GM19240 (cell line): ENCODE data around the gene CAPN14.

Experiments used
- DNase-seq: peaks from one replicate; pipeline ENCODE4 v3.0.0; 2011; ENCODE audit warnings: low spot score; ENCODE audit not compliant: insufficient read length

Gene CAPN14

DNA sequence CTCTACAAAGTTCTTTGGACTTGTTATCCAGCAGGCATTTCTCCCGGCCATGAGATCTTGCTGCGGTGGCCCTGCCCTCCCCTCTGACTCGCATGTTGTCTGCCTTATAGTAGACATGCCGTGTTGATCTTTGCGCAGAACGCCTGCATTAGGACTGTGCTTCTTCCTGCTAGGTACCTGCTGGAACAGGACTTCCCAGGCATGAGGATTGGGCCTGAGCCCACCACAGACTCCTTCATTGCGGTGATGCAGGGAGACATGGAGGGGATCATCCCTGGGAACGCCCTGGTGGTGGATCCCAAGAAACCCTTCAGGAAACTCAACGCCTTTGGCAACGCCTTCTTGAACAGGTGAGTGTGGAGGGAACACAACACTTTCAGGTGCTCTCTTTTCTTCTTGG, 26.8 kb upstream of the CAPN14 start:
- no peak for DNase-seq

DNA sequence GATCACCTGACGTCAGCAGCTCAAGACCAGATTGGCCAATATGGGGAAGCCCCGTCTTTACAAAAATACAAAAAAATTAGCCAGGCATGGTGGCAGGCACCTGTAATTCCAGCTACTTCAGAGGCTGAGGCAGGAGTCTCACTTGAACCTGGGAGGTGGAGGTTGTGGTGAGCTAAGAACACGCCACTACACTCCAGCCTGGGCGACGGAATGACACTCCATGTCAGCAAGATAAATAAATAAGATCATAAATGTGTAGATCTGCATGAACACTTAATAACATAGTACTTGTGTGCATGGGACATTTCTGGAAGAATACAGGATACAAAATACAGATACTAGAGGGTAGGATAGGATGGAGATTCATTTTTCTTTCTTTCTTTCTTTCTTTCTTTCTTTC, 25.7 kb upstream of the CAPN14 start:
- DNase-seq, result no peak

DNA sequence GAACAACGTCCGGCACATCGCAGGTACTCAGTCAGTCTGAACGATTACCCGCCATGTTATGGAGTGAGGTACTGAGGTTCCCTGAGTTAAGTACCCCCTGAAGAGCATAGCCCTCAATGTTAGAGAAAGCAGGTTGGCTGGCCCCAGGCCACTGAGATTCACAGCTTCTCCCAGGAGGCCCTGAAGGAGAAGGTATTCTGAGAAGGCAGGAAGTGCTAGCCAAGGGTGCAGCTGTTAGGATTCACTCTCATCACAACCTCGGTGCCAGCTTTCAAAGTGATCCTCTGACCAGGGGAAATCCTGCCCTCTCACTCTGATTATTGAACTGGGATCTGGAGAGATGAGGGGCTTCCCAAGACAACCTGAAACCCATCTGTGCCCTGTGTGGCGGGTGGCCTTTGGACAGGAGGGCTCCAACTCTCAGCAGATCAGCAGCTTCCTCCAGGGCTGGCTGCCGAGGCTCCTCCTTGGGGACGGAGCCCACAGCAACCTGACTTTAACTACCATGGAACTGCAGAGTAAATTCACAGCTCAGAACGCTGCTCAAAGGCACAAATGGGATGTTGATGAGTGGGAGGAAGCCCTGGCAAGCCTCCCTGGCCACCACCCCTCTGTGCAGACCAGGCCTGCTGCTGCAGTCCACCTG, 24.4 kb upstream of the CAPN14 start:
- no peak for DNase-seq

DNA sequence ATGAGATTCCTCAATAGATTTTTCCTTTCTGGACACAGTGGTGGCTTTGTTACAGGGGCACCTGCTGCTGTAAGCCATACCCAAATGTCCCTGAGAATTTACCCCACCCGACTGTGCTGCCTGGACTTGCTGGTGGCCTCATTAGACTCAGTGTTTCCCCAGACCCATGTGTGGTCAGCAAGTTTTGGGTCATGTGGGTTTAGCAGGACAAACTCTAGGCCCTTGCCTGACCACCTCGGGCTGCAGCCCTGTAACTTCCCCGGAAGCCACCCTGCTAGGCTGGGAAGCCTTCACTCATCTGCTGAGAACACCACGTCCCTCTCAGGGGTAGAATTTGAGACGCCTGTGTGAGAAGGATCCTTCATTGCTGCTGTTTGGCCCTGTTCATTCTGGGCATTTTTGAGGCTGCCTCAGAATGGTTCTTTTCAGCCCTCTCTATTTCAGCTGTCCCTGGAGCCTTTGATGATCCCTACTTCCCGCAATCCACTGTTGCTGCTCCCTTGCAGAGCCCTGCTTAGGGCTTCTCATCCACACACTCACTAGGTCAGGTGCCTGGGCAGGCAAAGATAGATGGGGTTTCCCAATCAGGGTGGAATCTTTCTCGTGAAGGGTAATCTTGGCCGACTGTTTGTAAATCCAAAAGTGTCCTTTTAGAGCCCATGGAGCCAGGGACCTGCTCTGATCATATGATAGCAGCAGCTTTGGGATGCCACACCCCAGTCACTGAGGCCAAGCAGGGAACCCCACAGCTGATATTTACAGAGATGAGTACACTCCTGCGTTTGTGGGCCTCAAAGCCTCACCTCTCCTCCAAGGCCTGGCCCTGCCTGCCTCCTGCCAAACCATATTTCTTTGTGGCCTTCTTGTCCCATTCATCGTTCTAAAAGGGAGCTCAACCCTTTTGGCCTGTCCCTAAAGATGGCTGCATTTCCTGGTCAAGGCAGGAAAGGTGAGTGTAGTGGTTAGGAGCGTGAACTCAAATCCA, 23.4 kb upstream of the CAPN14 start:
- no peak for DNase-seq

DNA sequence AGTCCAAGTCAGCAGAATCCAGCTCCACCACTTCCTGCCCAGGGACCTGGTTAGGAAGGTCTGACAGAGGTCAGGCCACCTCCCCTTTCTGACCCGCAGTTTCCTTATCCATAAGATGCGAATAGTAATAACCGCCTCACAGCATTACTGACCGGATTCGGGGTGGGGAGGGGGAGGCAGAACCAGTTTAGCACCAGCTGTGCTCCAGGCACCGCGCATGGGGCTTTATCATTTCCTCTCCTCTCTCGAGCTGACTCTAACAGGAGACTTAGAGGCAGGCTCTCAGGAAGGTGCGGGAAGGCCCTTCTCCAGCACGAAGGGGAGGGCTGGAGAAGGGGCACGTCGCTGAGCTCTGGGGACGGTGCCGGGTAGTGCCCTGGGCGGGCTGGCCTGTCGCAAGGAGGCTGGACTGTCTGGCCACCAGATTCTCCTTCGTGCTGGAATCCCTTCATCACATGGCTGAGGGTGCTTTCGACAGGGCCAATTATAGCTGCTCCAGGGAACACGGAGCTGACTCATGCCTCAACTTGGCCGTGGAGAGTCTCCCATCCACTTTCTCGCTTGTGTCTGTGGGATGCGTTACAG, 22.4 kb upstream of the CAPN14 start:
- no peak for DNase-seq

DNA sequence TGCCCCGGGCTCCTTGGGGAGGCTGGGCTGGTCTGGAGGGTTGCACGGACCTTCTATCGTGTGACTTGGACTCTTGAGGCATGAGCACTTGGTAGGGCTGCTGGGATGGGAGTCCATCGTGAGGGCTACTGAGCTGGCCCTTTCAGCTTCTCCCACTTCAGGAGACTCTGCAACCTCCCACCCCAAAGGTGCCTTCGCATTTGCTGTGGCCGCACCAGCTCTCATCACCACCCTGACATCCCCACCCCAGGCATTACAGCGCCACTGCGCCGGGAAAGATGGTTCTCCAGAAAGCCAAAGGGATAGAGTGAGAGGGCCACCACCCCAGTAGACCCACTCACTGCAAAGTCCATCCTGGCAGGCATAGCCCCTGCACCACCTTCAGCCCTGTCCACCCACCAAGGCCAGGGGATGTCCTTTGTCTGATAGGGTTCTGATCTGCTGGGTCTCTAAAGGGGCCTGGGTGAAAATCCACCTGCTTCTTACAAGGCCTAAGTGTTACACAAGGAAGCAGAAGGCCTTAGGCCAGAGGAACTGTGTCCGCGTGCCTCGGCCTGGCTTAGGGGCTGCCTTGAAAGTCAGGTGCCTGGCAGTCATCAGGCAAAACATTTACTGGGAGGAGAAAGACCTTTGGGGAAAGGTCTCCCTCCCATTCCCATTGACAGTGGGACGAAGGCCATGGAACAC, 21.7 kb upstream of the CAPN14 start:
- DNase-seq, result no peak

DNA sequence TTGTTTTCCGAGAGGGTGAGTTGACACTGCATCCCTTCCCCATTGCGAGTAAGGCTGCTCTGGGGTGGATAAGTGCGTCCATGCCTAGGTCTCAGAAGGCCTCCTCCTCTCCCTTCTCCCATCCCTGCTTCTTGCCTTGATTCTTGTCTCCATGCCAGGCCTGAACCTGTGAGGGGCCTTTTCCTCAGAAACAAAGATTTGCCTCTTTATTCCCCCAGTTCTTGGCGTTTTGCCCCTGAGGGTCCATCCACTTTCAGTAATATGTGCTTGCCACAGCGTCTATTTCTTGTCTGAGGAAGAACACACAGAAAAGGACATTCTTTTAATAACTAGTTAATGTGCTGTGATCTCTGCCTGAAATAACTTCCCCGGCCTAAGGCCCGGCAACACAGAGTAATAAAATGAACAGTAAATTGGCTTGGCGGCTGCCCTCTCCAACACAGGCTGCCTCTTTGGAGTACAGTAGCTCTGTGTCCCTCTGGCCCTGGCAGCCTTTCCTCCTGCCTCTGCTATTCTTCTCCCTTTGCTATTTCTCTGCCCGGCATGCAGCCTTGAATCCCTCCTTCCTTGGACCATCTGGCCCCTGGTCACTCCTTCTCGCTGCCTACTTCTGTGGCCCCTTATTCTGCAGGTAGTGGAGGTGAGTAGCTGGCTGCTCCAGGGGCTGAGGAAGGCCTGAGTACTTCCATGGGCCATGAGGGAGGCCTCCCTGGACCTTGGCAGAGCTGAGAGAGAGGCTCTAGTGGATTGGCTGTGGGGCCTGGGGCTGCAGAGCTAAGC, 21.0 kb upstream of the CAPN14 start:
- DNase-seq, result no peak

DNA sequence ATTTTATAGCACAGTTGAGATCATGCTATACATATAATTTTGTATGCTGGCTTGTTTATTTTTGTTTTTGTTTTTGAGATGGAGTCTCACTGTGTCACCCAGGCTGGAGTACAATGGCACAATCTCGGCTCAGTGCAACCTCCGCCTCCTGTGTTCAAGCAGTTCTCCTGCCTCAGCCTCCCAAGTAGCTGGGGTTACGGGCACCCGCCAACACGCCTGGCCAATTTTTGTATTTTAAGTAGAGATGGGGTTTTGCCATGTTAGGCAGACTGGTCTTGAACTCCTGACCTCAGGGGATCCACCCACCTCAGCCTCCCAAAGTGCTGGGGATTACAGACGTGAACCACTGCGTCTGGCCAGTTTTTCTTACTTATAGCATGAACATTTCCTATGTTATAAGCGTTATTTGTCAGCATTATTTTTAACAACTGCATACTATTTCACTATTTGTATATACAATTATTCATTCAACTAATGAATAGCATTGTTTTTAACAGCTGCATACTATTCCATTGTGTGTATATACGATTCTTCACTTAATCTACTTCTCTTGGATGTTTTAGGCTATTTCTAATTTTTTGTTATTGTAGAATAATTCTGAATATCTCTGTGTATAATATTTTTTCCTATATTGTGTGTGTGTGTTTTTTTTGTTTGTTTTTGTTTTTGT, 20.2 kb upstream of the CAPN14 start:
- DNase-seq, result no peak

DNA sequence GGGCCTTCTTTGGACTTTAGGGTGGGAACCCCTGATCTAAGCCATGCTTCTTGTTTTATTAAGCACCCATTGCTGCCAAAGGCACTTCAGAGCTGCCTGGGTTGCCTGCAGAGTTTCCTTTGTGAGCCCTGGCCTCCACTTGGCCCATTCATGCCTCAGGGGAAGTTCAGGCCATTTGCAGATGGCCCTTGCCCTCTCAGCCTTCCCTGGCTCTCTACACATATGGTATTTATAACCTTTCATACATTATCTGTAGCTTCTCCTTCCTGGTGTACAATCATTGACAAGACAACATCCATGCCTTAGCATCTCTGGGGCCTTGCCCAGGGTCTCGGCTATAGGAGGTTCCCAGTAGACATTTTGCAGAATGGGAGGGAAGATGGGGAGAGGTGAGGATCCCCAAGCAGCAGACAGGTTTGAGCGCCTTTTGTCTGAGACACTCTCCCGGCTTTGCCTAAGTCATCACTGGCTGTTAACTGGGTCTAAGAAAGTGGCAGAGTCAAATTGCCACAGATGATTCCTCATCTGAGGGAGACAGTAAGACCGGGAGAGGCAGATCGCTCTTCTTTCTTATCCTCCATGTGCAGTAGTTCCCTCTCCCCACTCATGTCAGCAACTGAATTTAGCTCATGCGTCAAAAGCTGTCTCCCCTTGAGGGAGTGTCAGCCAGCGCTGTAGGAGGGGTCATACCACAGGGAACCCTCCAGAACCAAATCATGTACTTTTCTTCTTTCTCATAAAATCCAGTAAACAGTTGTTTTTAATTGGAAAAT, 19.3 kb upstream of the CAPN14 start:
- DNase-seq, result no peak

DNA sequence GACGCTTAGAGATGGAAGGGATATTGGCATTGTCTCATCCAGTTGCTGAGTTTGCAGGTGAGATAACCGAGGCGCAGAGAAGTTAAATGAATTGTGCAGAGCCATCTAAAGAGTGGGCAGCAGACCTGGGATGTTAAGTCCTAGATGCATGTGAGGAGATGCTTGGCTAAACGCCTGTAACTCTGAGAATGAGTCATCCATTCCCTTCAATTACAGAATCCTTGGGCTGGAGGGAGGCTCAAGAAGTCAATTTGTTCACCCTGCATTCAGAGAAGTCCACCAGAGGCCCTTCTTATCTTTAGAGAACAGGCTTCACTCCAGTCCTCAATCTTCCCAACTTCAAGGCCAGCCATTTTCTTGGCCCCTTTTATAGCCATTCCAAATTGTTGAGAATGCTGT, 18.2 kb upstream of the CAPN14 start:
- no peak for DNase-seq

DNA sequence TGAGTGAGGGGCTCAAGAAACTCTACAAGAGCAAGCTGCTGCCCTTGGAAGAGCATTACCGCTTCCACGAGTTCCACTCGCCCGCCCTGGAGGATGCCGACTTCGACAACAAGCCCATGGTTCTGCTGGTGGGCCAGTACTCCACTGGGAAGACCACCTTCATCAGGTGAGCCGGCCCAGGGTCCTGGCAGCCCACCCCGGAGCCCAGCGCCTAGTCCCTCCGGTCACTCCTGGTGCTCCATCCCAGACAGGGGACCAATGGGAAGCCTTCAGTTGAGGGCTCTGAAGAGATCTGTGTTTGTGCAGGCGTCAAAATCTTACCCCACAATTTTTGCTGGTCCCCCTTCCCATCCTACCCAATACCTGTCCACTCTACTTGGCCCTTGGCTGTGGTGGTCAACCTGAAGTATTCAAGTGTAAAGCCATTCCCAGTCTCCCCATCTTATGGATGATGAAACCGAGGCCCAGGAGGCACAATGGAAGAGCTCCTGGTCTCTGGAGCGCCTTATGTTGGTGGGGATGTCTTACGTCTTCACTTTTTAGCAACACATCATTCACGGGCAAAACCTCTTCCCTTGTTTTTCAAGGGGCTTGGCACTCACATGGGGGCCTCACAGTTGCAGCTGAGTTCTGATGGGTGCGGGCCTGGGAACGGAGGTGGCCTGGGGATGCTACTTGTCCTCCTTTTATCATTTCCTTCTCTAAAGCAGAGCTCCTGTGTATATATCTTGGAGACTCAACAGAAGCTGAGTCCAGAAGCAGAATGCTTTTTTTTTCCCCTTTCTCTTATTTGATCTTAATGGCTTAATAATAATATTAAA, 17.6 kb upstream of the CAPN14 start:
- DNase-seq, result no peak

DNA sequence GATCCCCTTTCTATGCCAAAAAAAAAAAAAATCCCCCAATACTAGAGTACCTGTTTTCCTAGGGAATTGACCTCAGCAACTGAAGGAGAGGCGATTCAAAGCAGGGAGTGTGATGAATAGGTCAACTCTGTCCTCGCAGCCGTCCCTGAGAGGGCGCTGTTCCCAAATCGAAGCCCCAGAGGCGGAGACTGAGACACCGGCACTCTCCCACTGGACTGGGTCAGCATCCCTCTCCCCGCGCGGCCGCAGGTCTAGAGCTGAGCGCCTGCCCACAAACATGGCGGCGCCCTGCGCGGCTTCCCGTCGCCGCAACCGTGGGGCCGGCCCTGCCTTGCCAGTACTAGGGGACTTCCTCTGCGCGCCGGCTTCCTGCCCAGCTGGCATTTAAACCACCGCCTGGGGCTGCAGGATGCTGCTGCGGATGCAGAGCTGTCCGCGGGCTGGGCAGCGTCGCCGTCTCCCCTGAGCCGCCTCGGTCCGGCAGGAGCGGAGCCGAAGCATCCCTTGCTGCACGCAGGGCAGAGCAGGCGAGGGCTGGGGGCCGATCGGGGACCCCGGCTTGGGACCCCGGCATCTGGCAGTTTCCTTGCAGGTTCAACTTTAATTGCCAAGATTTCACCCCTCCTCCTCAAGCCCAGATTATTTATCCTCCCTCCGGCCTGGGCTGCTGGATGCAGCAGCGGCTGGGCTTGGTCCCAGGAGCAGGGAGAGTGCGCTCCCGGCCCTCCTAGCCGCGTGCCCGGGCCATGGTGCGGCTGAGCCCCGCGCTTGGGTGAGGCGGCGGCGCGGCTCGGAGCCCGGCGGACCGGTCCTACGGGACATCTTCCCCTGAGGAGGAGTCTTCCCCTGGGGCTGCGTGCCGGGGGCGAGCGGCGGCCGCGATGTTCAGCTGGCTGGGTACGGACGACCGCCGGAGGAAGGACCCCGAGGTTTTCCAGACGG, 16.7 kb upstream of the CAPN14 start, which contains the start of gene EHD3:
TSS of gene EHD3 (plus strand) at position 412 of the 942 bp plus-strand sequence. CDS start at position 882, 470 bp downstream.
- peak; percentile 60 for DNase-seq

DNA sequence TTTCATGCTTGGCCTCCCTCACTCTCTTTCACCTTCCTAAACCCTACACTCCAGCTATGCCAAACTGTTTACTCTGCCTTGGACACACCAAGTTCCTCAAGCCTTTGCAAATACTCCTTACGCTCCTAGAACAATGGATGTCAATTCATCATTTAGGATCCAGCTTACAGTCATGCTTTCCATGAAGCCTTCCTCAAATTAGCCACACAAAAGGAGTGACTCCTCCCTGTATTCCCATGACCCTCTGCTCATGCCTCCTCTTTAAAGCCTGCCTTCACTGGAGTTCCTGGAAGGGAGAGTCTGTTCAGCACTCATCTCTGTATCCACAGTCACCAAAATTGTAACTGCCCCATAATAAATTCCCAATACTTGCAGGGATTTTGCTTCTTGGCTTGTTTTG, 15.9 kb upstream of the CAPN14 start:
- no peak for DNase-seq

DNA sequence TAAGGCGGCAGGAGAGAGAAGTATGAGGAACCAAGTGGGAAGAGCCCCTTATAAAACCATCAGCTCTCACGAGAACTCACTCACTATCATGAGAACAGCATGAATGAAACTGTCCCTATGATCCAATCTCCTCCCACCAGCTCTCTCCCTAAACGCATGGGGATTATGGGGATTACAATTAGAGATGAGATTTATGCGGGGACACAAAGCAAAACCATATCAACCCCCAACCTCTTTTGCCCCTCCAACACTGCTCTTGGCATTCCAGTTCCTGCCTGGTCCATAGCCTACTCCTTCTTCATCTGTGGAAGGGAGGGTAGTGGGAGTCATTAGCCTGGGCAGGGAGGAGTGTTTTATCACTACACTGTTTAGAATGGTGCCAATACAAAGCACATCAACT, 15.3 kb upstream of the CAPN14 start:
- DNase-seq, result no peak

DNA sequence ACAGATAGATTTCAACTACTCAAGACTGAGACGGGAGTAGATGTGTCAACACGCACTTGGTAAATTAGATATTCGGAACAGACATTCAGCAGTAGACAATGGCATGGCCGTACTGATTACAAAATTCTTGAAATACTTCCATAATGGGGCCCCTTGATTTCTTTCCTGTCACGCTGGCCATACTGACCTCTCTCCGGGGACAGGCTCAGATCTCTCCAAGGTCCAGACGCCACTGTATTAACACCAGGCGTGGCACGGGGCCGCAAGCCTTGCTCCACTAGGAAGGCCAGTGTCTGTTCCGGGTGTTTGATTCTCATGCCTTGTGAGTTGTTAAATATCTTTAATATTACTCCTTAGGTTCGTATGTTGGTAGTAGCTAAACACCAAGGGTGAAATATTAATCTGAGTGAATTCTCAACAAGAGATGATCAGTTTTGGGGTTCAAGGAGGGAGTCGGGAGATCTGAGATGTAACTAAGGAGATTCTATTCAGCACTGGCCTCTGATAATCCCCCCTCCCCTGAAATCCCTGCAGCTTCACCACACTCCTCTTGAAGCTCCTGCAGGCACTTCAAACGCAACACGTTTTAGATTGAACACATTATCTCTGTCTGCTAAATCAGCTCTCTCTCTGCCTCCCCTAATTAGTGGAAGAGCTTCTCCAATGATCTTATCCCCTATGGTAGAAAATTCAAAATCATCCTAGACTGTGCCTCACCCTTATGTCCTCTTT, 14.4 kb upstream of the CAPN14 start:
- DNase-seq, result no peak

DNA sequence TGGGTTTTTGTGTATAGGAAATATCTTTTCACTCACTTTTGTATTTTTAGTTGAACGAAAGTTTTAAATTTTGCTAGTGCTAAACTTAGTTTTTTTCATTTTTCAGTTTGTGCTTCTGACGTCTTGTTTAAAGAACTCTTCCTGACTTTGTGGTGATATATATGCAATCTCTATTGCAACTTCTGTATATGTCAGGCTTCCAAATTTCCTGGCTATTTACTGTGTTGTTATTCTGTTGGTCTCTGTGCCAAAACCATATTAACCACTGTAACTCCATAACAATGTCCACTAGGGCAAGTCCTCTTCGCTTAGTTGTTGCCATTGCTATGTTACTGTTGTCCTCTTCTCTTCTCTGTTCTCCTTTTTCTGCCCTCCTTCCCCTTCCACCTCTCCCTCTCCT, 13.4 kb upstream of the CAPN14 start:
- DNase-seq, result no peak

DNA sequence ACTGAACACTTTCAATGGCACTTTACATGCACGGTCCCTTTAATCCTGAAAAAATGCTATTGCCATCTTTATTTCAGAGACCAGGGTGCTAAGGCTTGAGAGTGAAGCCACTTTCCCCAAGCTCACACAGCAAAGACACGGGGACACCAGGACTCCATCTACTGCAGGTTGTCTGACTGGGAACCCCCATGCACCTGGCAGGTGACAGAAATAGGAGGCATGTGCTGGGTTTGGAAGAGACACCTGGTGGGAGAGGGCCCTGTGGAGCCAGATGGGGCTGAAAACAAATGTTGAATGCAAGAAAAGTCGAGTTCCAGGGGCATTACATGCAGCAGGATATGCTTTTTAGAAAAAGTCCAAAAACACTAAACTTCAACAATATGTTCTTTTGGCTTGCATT, 11.4 kb upstream of the CAPN14 start:
- DNase-seq, result no peak
